OCI-LY1 (cell line): ENCODE data around the gene LRRFIP1.
"Not testable (repeated sequence)": the region's sequence is repeated elsewhere in the genome, so short reads cannot be mapped to it uniquely, and the experiment has no call there.

ENCODE experiments used
- H2AFZ ChIP-seq: fragments of 200-600 bp; sonication (generic), shearing (Covaris generic); 2 replicates; pipeline ENCODE4 v1.6.0; 2014; ENCODE audit warnings: antibody characterized with exemption, mild to moderate bottlenecking, low read length
- H3F3A ChIP-seq: fragments of 200-600 bp; sonication (generic), shearing (Covaris generic); 2 replicates; pipeline ENCODE4 v1.6.0; 2014; ENCODE audit warnings: mild to moderate bottlenecking, antibody characterized with exemption, low read length, moderate library complexity; ENCODE audit not compliant: insufficient read depth
- H3K27ac ChIP-seq: fragments of 200-600 bp; sonication (generic); 2 replicates; pipeline ENCODE4 v1.5.1; 2014; ENCODE audit warnings: low read length, mixed run types, mild to moderate bottlenecking, low read depth; ENCODE audit not compliant: poor library complexity, severe bottlenecking
- H3K27me3 ChIP-seq: fragments of 200-600 bp; sonication (generic); 2 replicates; pipeline ENCODE4 v1.6.0; 2014; ENCODE audit warnings: antibody characterized with exemption, mild to moderate bottlenecking, low read length, moderate library complexity; ENCODE audit not compliant: insufficient read depth
- H3K36me3 ChIP-seq: fragments of 200-600 bp; sonication (generic); 2 replicates; pipeline ENCODE4 v1.6.1; 2014; ENCODE audit warnings: mild to moderate bottlenecking, antibody characterized with exemption, low read length, moderate library complexity, mixed read lengths; ENCODE audit not compliant: insufficient read depth
- H3K4me1 ChIP-seq: fragments of 200-600 bp; sonication (generic); 2 replicates; pipeline ENCODE4 v1.5.1; 2014; ENCODE audit warnings: mild to moderate bottlenecking, low read length, moderate library complexity; ENCODE audit not compliant: insufficient read depth, severe bottlenecking
- H3K4me2 ChIP-seq: fragments of 200-600 bp; sonication (generic), shearing (Covaris generic); 2 replicates; pipeline ENCODE4 v1.6.1; 2014; ENCODE audit warnings: low read length
- H3K4me3 ChIP-seq: fragments of 200-600 bp; sonication (generic); 2 replicates; pipeline ENCODE4 v1.5.1; 2014; ENCODE audit warnings: low read length, low read depth, mild to moderate bottlenecking, mixed read lengths; ENCODE audit not compliant: poor library complexity, severe bottlenecking
- H3K79me2 ChIP-seq: fragments of 200-600 bp; shearing (Covaris generic); 2 replicates; pipeline ENCODE4 v1.6.1; 2016; ENCODE audit warnings: mixed run types, low read length, mixed read lengths; ENCODE audit not compliant: insufficient read depth
- H3K9ac ChIP-seq: fragments of 200-600 bp; sonication (generic), shearing (Covaris generic); 2 replicates; pipeline ENCODE4 v1.6.1; 2014; ENCODE audit warnings: mild to moderate bottlenecking, low read length, mixed read lengths
- H3K9me2 ChIP-seq: fragments of 200-600 bp; sonication (generic), shearing (Covaris generic); 2 replicates; pipeline ENCODE4 v1.6.1; 2014; ENCODE audit warnings: low read depth, mild to moderate bottlenecking, low read length, mixed read lengths
- H3K9me3 ChIP-seq: fragments of 200-600 bp; shearing (Covaris generic); 2 replicates; pipeline ENCODE4 v1.6.1; 2014; ENCODE audit warnings: low read length, mixed read lengths
- H4K20me1 ChIP-seq: fragments of 200-600 bp; sonication (generic), shearing (Covaris generic); 2 replicates; pipeline ENCODE4 v1.6.0; 2016; ENCODE audit warnings: mild to moderate bottlenecking, low read length; ENCODE audit not compliant: insufficient read depth
- CTCF ChIP-seq: fragments of 200-600 bp; sonication (generic), shearing (Covaris generic); IDR thresholded peaks from 2 replicates; pipeline ENCODE4 v1.5.1; 2017; ENCODE audit warnings: mild to moderate bottlenecking, antibody characterized with exemption, low read length, moderate library complexity, mixed read lengths
- EZH2 ChIP-seq: fragments of 200-600 bp; sonication (generic), shearing (Covaris generic); IDR thresholded peaks from 2 replicates; pipeline ENCODE4 v1.8.0; 2017; ENCODE audit warnings: borderline replicate concordance, mixed run types, mild to moderate bottlenecking, antibody characterized with exemption, low read length, moderate library complexity, mixed read lengths

The LRRFIP1 gene

GRCh38 chr2:237603718-237604362 is 23.5 kb upstream of the LRRFIP1 start:
- Histone ChIP-seq H2AFZ (peak overlapping the region; percentile 15; the same call in 1 of the 2 replicates), H3F3A (no peaks in the 10 kb centered on the region), H3K27ac (no peak overlapping the region), H3K27me3 (no peaks in the 10 kb centered on the region), H3K9ac (no peak overlapping the region; the same call in 1 of the 2 replicates), H3K9me2 (no peaks in the 10 kb centered on the region), H4K20me1 (no peaks in the 10 kb centered on the region), H3K79me2 (no peaks in the 10 kb centered on the region), H3K9me3 (no peaks in the 10 kb centered on the region), H3K4me3 (no peak overlapping the region), H3K36me3 (no peaks in the 10 kb centered on the region), H3K4me1 (peaks cover 22% of the 10 kb centered on the region), H3K4me2 (peak overlapping the region; percentile 51)
- TF ChIP-seq EZH2, result no peak
- no peak for TF ChIP-seq CTCF

GRCh38 chr2:237604391-237604790 is 23.0 kb upstream of the LRRFIP1 start:
- no peak overlapping the region for H3K4me3 ChIP-seq
- H2AFZ ChIP-seq, result no peak overlapping the region
- no peaks in the 10 kb centered on the region for H3K9me3 ChIP-seq
- H3K27ac ChIP-seq, result no peak overlapping the region
- no peaks in the 10 kb centered on the region for H3K9me2 ChIP-seq
- TF ChIP-seq CTCF, result no peak
- no peaks in the 10 kb centered on the region for H3F3A ChIP-seq
- H3K9ac ChIP-seq, result no peak overlapping the region
- peaks cover 22% of the 10 kb centered on the region for H3K4me1 ChIP-seq
- H3K36me3 ChIP-seq, result no peaks in the 10 kb centered on the region
- H3K27me3 ChIP-seq, result no peaks in the 10 kb centered on the region
- no peaks in the 10 kb centered on the region for H3K79me2 ChIP-seq
- no peaks in the 10 kb centered on the region for H4K20me1 ChIP-seq
- H3K4me2 ChIP-seq, result no peak overlapping the region

GRCh38 chr2:237604960-237605359 is 22.4 kb upstream of the LRRFIP1 start:
- H3K27me3 ChIP-seq, result no peaks in the 10 kb centered on the region
- H4K20me1 ChIP-seq, result no peaks in the 10 kb centered on the region
- no peak overlapping the region for H3K4me3 ChIP-seq
- no peak overlapping the region for H3K9ac ChIP-seq
- H3K79me2 ChIP-seq, result no peaks in the 10 kb centered on the region
- H3K36me3 ChIP-seq, result no peaks in the 10 kb centered on the region
- H3K9me3 ChIP-seq, result no peaks in the 10 kb centered on the region
- no peak overlapping the region for H3K4me2 ChIP-seq
- H3K27ac ChIP-seq, result no peak overlapping the region
- no peaks in the 10 kb centered on the region for H3F3A ChIP-seq
- TF ChIP-seq EZH2, result no peak
- TF ChIP-seq CTCF, result no peak; the same call in 1 of the 2 replicates
- no peaks in the 10 kb centered on the region for H3K9me2 ChIP-seq
- peaks cover 19% of the 10 kb centered on the region for H3K4me1 ChIP-seq
- no peak overlapping the region for H2AFZ ChIP-seq

- H3F3A ChIP-seq, H3K27ac ChIP-seq, H3K9me3 ChIP-seq, H3K36me3 ChIP-seq, H3K9me2 ChIP-seq, H3K79me2 ChIP-seq, H3K4me3 ChIP-seq, H3K9ac ChIP-seq, H2AFZ ChIP-seq, H3K4me2 ChIP-seq, H3K27me3 ChIP-seq, H4K20me1 ChIP-seq: not testable (repeated sequence)
- H3K4me1 ChIP-seq, result peaks cover 10% of the 10 kb centered on the region
Observed at GRCh38 chr2:237606522-237606921, 20.9 kb upstream of the LRRFIP1 start.
